ENCODE data around the gene SP100.

The SP100 gene

DNA sequence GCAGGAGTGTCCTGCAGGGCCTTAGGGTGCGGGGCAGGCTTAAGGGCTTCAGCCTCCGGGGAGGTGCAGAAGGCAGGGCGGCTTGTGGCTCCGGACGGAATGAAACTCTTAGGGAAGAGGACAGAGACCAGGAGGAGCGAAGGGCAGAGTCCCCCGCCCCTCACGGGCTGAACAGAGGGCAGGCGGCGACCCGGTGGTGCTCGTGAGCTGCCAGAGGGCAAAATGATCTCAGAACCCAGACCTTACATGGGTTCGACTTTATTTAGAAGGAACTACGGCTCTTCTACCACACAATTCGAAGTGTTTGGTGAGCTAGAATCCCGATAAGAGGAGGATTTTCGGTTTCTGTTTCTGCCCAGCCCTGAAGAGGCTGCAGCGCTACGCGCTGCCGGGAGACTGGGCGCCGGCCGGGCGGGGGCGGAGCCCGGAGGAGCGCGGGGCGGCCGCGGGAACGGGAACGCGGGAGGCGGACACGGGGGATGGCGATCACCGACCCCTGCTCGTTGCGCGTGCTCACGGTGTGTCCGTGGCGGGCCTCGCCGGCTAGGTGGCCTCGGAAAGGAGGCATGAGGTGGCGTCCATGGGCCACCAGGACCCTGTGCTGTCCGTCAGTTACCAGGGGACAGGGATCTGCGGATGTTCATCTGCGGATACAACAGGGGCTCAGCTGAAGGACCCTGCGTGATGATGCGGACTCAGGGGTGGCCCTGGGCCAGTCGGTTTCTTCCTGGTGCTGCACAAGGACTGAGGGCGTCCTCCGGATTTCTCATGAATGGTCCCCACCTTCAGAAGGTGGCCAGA lies 4.2 kb upstream of the SP100 start:
- H3K9me3 Mint-ChIP-seq = no peaks in the 10 kb centered on the region
- DNase-seq = peak; percentile 78

DNA sequence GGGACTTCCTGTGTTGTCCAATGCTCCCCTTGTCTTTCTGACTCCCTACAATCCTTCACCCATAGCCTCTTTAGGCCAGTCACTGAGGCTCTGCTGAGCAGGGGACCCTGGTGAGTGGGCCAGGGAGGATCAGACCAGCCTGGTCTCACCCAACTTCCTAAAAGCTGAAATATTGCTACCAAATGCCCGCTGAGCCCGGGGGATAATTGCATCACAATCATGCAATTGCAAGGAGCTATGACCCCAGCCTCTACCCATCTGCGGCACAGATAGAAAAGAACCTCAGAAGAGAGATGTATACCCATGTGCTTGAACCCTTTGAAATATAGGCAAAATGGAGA lies 3.7 kb upstream of the SP100 start:
- Mint-ChIP-seq H3K27me3 (no peaks in the 10 kb centered on the region), H3K36me3 (ENCODE audit: low read depth) (peaks cover 14% of the 10 kb centered on the region), H3K9me3 (no peaks in the 10 kb centered on the region), H3K4me1 (ENCODE audit: low read depth) (peaks cover 75% of the 10 kb centered on the region), H3K4me3 (peak overlapping the region; percentile 90), H3K27ac (peak overlapping the region; percentile 97)
- no peak for DNase-seq

More for the DNA sequence above, 4.2 kb upstream of the SP100 start:
- H3K27me3 Mint-ChIP-seq = no peaks in the 10 kb centered on the region
- peaks cover 76% of the 10 kb centered on the region for H3K4me1 Mint-ChIP-seq (ENCODE audit: low read depth)
- H3K27ac Mint-ChIP-seq = peak overlapping the region; percentile 97
- peak overlapping the region; percentile 90 for H3K4me3 Mint-ChIP-seq
- H3K36me3 Mint-ChIP-seq (ENCODE audit: low read depth) = peaks cover 17% of the 10 kb centered on the region

DNA sequence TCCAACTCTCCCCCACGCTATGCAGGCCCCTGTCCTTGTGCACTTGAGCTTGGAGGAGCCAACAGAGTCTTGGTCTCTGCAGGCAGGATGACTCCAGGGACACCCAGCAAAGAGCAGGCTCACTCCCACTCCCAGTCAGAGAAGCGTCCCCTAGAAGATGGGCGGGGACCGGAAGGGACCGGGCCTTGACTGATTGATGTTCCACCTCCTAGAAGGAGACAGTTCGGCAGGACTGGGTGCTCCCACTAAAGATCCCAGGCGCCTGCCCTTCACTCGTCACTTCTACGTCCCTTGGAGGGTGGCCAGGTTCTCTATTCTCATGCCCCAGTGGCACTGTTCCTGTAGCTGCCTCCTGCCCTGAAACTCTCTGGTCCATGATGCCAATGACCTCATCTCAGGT lies 3.2 kb upstream of the SP100 start:
- Mint-ChIP-seq H3K27ac (peak overlapping the region; percentile 97), H3K4me3 (peak overlapping the region; percentile 90), H3K4me1 (ENCODE audit: low read depth) (peaks cover 75% of the 10 kb centered on the region), H3K27me3 (no peaks in the 10 kb centered on the region), H3K36me3 (ENCODE audit: low read depth) (peaks cover 16% of the 10 kb centered on the region), H3K9me3 (no peaks in the 10 kb centered on the region)
- DNase-seq = no peak

DNA sequence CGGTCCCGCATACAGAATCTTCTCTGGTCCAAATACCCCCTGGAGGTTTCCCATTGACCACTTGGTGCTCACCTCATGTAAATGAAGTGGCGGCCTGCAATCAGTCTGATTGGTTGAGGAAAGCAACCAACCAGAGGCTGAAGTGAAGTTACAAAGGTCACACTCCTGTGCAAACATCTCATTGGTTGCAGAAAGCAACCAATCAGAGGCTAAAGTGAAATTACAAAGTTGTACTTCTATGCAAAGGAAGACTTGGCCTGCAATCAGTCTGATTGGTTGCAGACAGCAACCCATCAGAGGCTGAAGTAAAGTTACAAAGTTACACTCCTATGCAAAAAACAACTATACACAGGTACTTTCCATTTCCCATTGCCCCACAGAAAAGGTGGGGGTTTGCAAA lies 2.5 kb upstream of the SP100 start:
- peak overlapping the region; percentile 84 for H3K27ac Mint-ChIP-seq

DNA sequence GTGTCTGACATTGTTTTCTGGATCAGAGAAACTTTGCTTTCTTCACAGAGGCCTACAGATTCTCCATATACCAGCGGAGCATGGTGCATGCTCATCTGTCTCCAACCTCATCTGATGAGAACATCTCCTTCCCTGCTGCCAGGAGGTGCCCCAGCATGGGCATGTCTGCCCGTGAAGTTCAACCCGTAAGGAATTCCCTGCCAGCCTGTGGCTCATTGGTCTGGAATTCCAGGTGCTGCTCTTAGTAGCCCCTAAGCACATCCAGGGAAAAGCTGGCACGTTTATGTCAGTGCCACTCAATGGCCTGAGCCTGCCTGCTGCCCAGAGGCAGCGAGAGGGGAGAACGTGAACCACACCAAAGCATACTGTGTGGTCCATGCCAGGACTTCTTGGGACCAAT lies 1.7 kb upstream of the SP100 start:
- H3K27me3 Mint-ChIP-seq = no peaks in the 10 kb centered on the region

More for the DNA sequence above, 2.5 kb upstream of the SP100 start:
- Mint-ChIP-seq H3K27me3 (no peaks in the 10 kb centered on the region), H3K4me1 (ENCODE audit: low read depth) (peaks cover 74% of the 10 kb centered on the region), H3K4me3 (no peak overlapping the region), H3K36me3 (ENCODE audit: low read depth) (peaks cover 21% of the 10 kb centered on the region), H3K9me3 (no peaks in the 10 kb centered on the region)
- no peak for DNase-seq

DNA sequence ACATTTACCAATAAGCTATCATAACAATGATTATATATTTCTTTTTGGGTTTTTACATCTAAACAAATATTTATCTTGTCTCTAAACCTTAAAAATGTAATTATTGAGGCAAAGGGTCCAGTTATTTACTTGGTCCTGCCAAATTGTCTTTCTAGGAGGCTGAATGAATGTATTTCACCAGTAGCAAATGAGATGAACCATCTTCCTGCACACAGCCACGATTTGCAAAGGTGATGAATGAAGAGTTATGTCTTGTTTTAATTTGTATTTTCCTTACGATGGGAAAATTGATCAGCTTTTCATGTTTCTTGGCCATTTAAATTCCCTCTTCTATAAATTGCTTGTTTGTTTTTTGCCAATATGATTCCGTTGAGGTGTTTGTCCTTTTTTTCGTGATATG lies 1.4 kb downstream of the SP100 start:
- Mint-ChIP-seq H3K36me3 (ENCODE audit: low read depth) (peaks cover 49% of the 10 kb centered on the region), H3K4me3 (peak overlapping the region; percentile 92), H3K4me1 (ENCODE audit: low read depth) (peaks cover 75% of the 10 kb centered on the region), H3K27ac (peak overlapping the region; percentile 86), H3K27me3 (no peaks in the 10 kb centered on the region), H3K9me3 (no peaks in the 10 kb centered on the region)
- DNase-seq = no peak

More for the DNA sequence above, 1.7 kb upstream of the SP100 start:
- Mint-ChIP-seq H3K36me3 (ENCODE audit: low read depth) (peaks cover 28% of the 10 kb centered on the region), H3K4me1 (ENCODE audit: low read depth) (peaks cover 73% of the 10 kb centered on the region), H3K4me3 (no peak overlapping the region), H3K9me3 (no peaks in the 10 kb centered on the region), H3K27ac (peak overlapping the region; percentile 84)
- DNase-seq = no peak

DNA sequence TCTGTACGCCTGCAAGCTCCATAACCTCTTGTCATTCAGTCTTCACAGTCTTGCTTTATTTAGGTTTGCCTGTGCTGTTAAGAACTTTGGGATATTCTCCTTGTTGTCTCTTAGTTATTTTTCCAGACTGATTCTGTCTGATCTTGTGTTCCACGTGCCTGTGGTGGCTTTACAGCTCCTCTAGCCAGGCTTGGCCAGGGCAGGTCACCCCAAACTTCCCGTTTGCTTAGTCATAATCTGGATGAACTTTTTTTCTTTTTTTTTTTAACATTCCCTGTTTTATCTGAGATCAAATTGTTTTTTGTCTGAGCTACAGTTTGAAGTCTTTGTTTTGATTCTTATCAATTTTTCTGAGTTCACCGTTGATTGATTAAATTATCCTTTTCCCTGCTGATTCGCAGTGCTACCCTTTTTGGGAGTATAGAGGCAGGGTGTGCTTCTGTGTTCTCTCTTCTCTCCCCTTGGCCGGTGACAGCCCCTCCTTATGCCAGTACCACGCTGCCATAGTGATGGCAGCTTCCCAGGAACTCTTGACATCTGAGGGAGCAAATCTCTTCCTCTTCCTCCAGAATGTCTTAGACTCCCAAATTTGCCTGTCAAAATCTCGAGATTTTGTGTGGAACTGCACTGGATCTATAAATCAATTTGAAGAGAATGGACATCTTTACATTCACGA lies 2.5 kb downstream of the SP100 start:
- peaks cover 75% of the 10 kb centered on the region for H3K4me1 Mint-ChIP-seq (ENCODE audit: low read depth)
- H3K4me3 Mint-ChIP-seq = peak overlapping the region; percentile 92
- peak overlapping the region; percentile 86 for H3K27ac Mint-ChIP-seq
- H3K36me3 Mint-ChIP-seq (ENCODE audit: low read depth) = peaks cover 54% of the 10 kb centered on the region
- no peaks in the 10 kb centered on the region for H3K27me3 Mint-ChIP-seq
- no peak for DNase-seq
- H3K9me3 Mint-ChIP-seq = no peaks in the 10 kb centered on the region

DNA sequence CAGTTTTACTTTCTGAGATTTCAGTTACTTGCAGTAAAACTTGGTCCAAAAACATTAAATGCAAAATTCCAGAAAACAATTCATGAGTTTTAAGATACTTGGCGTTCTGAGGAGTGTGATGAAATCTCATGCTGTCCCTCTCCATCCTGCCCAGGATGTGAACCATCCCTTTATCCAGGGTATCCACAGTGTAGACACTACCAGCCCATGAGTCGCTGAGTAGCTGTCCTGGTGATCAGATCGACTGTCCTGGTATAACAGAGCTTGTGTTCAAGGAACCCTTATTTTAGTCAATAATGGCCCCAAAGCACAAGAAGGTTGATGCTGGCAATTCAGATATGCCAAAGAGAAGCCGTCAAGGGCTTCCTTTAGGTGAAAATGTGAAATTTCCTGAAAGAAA lies 3.2 kb downstream of the SP100 start:
- peaks cover 61% of the 10 kb centered on the region for H3K36me3 Mint-ChIP-seq (ENCODE audit: low read depth)
- peak overlapping the region; percentile 76 for H3K27ac Mint-ChIP-seq
- peaks cover 75% of the 10 kb centered on the region for H3K4me1 Mint-ChIP-seq (ENCODE audit: low read depth)
- no peaks in the 10 kb centered on the region for H3K27me3 Mint-ChIP-seq
- peak overlapping the region; percentile 92 for H3K4me3 Mint-ChIP-seq
- no peak for DNase-seq
- no peaks in the 10 kb centered on the region for H3K9me3 Mint-ChIP-seq

DNA sequence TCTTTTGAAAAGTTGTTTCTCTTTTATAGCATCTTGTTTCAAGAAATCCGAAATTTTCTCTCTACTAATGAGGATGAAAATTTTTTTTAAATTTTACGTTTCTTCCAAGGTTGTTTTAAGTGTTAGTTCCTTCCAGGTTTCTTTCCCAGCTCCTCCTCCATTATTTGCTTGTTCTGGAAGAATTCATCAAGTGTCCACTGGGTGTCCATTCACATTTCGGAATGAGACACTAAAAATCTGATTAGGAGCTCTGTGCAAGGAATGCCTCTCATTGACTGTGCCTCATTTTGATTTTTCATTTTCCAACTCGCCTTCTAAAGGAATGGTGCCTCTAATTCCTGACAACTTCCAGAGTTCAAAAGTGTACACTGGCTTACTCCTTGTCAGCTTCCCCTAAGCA lies 6.1 kb downstream of the SP100 start:
- Mint-ChIP-seq H3K4me1 (ENCODE audit: low read depth) (peaks cover 87% of the 10 kb centered on the region), H3K27ac (peak overlapping the region; percentile 26), H3K36me3 (ENCODE audit: low read depth) (peaks cover 80% of the 10 kb centered on the region), H3K27me3 (no peaks in the 10 kb centered on the region), H3K9me3 (no peaks in the 10 kb centered on the region), H3K4me3 (no peak overlapping the region)
- DNase-seq = no peak

DNA sequence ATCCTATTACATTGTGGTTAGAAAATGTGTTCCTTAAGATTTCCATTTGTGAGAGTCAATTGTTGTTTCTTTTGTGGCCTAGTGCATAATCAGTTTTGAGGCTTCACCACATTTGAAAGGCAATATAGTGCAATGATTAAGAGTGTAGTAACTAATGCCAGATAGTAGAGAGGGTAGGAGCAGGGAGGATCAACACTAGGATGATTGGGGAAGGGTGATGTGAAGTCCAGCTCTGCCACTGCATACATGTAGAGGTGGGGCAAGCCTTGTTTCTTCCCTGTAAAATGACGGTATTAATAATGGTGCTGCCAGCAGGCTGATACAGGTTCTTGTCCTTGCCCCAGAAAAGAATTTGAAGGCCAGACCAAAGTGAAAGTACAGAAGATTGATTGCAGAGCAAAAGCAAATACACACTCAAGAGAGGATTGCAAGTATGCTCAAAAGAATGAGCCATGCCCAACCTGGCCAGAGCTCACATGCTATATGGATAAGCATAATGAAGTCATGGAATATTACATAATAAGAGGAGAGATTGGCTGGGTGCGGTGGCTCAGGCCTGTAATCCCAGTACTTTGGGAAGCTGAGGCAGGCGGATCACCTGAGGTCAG lies 8.0 kb downstream of the SP100 start:
- Mint-ChIP-seq H3K9me3 (peaks cover 2% of the 10 kb centered on the region), H3K4me3 (peak overlapping the region; percentile 38), H3K4me1 (ENCODE audit: low read depth) (peaks cover 82% of the 10 kb centered on the region), H3K36me3 (ENCODE audit: low read depth) (peaks cover 81% of the 10 kb centered on the region), H3K27ac (peak overlapping the region; percentile 66), H3K27me3 (no peaks in the 10 kb centered on the region)
- DNase-seq = no peak

DNA sequence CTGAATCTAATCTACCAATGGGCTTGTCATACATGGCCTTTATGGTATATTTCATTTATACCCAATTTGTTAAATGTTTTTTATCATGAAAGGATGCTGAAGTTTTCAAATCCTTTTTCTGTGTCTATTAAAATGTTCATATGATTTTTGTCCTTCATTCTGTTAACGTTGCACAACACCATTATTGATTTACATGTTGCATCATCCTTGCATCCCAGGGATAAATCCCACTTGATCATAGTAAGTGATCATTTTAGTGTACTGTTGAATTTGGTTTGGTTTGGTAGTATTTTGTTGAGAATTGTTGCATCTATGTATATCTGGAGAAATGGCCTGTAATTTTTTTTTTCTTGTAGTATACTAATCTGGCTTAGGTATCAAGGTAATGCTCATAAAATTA lies 9.4 kb downstream of the SP100 start:
- H3K4me1 Mint-ChIP-seq (ENCODE audit: low read depth) = peaks cover 80% of the 10 kb centered on the region
- peaks cover 86% of the 10 kb centered on the region for H3K36me3 Mint-ChIP-seq (ENCODE audit: low read depth)
- peaks cover 8% of the 10 kb centered on the region for H3K9me3 Mint-ChIP-seq
- peak overlapping the region; percentile 60 for H3K27ac Mint-ChIP-seq
- H3K27me3 Mint-ChIP-seq = no peaks in the 10 kb centered on the region
- no peak for DNase-seq
- no peak overlapping the region for H3K4me3 Mint-ChIP-seq

DNA sequence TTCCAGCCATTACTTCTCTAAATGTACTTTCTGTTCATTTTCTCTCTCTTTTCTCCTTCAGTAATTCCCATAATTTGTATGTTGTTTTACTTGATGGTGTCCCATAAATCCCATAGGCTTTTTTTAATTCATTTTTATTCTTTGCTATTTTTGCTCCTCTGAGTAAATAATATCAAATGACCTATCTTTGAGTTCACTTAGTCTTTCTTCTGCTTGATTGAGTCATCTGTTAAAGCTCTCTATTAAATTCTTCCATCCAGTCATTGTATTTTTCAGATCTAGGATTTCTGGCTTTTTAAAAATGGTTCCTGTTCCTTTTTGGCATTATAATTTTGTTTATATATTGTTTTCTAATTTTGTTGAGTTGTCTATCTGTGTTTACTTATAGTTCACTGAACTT lies 13.5 kb downstream of the SP100 start:
- no peak for DNase-seq
- H3K27ac Mint-ChIP-seq = no peak overlapping the region
- H3K36me3 Mint-ChIP-seq (ENCODE audit: low read depth) = peaks cover 88% of the 10 kb centered on the region
- H3K4me1 Mint-ChIP-seq (ENCODE audit: low read depth) = peaks cover 73% of the 10 kb centered on the region
- H3K4me3 Mint-ChIP-seq = no peak overlapping the region
- H3K27me3 Mint-ChIP-seq = no peaks in the 10 kb centered on the region
- peaks cover 8% of the 10 kb centered on the region for H3K9me3 Mint-ChIP-seq

DNA sequence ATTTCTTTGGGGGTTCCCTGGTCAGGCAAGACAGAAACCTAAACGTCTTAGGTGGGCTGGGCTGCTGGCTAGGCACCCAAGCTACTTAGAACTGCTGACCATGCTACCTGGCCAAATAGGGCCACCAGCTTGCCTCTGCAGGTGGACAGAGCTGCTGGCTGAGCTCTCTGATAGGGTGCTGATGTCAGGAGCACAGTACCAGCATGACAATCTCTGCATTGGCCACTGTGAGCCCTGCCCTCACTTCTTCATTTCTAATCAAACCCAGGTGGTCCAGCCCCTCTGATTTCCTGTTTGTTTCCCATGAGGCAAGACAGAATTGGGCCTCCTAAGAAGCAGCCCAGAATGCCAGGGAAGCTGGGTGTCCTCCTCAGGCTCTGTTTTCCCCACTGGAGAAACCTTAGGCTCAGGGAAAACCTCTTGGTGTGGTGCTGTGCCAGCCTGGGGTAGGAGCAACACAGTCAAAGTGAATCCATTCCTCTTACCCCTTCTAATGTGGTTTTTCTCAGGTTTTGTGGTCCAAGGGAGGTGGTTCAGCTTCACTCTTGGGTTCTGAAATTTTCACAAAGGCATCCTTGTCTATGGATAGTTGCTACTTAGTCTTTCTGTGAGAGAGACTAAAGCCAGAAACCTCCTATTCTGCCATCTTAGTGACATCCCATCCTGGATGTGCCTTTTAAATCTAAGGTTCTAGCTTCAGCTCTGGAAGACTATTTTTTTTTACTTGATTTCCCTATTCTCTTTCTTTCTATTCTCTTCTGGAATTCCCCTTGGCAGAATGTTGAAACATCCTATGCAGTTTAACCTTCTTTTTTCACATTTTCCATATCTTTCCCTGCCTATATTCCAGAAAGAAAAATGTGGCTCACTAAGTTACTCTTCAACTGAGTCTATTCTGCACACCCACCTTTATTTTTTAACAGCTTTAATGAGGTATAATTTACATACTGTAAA lies 15.2 kb downstream of the SP100 start:
- H3K27me3 Mint-ChIP-seq = no peaks in the 10 kb centered on the region
- peaks cover 69% of the 10 kb centered on the region for H3K4me1 Mint-ChIP-seq (ENCODE audit: low read depth)
- peak overlapping the region; percentile 35 for H3K27ac Mint-ChIP-seq
- peaks cover 89% of the 10 kb centered on the region for H3K36me3 Mint-ChIP-seq (ENCODE audit: low read depth)
- H3K4me3 Mint-ChIP-seq = no peak overlapping the region
- H3K9me3 Mint-ChIP-seq = peaks cover 12% of the 10 kb centered on the region
- DNase-seq = no peak

DNA sequence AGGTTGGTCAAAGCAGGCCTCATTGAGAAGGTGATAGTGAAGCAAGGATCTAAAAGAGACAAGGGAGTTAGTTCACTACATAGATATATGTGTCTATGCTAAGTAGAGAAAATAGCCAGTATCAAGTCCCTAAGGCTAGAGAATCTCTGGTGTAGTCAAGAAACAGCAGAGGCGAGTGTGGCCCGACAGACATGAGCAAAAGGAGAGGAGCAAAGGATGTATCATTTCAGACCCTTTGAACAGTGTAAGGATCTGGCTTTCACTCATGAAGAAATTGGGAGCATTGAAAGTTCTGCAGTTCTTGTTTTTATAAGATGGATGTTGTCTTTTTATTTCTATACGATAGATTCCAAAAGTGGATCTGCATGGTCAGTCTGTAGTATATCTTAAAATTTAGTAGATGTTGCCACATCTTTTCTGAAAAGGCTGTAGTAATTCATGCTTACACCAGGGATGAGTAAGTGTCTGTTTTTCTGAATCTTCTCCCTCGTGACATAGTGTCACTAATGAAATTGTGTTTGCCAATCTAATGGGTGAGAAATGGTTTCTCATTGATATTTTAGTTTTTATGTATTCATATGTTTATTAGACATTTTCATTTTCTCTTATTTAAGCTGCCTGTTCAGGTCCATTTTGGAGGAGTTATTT lies 18.8 kb downstream of the SP100 start:
- H3K9me3 Mint-ChIP-seq = peaks cover 7% of the 10 kb centered on the region
- H3K36me3 Mint-ChIP-seq (ENCODE audit: low read depth) = peaks cover 89% of the 10 kb centered on the region
- H3K27ac Mint-ChIP-seq = peak overlapping the region; percentile 83
- H3K4me3 Mint-ChIP-seq = no peak overlapping the region
- peaks cover 64% of the 10 kb centered on the region for H3K4me1 Mint-ChIP-seq (ENCODE audit: low read depth)
- H3K27me3 Mint-ChIP-seq = no peaks in the 10 kb centered on the region
- DNase-seq = no peak
